Measurements from ENCODE around the gene AK1.

AK1 gene

GRCh38 chr9:127893392-127893791 lies 15.9 kb upstream of the AK1 start:
- TF ChIP-seq CTCF (IDR thresholded peaks at IDR 0.05; ENCODE audit: insufficient read depth, low read depth, low read length, missing control alignments), result no peak
- no peak for DNase-seq (ENCODE audit: low read depth)
- H3K4me3 ChIP-seq (ENCODE audit: low read length), result no peak overlapping the region

GRCh38 chr9:127892831-127893230 lies 15.4 kb upstream of the AK1 start:
- no peak for TF ChIP-seq CTCF (IDR thresholded peaks at IDR 0.05; ENCODE audit: insufficient read depth, low read depth, low read length, missing control alignments)
- no peak for DNase-seq (ENCODE audit: low read depth)
- no peak overlapping the region for H3K4me3 ChIP-seq (ENCODE audit: low read length)

GRCh38 chr9:127890053-127890452 lies 12.6 kb upstream of the AK1 start:
- H3K4me3 ChIP-seq (ENCODE audit: low read length), result no peak overlapping the region
- DNase-seq (ENCODE audit: low read depth), result no peak
- TF ChIP-seq CTCF (IDR thresholded peaks at IDR 0.05; ENCODE audit: insufficient read depth, low read depth, low read length, missing control alignments), result no peak

GRCh38 chr9:127887792-127888191 lies 10.3 kb upstream of the AK1 start:
- no peak for TF ChIP-seq CTCF (IDR thresholded peaks at IDR 0.05; ENCODE audit: insufficient read depth, low read depth, low read length, missing control alignments)
- no peak overlapping the region for H3K4me3 ChIP-seq (ENCODE audit: low read length)
- no peak for DNase-seq (ENCODE audit: low read depth)

- DNase-seq (ENCODE audit: low read depth), result no peak
- no peak for TF ChIP-seq CTCF (IDR thresholded peaks at IDR 0.05; ENCODE audit: insufficient read depth, low read depth, low read length, missing control alignments)
- H3K4me3 ChIP-seq (ENCODE audit: low read length), result no peak overlapping the region
Observed at GRCh38 chr9:127886401-127886972, 9.0 kb upstream of the AK1 start.

GRCh38 chr9:127885508-127886281 lies 8.2 kb upstream of the AK1 start:
- no peak for DNase-seq (ENCODE audit: low read depth)
- H3K4me3 ChIP-seq (ENCODE audit: low read length), result no peak overlapping the region
- no peak for TF ChIP-seq CTCF (IDR thresholded peaks at IDR 0.05; ENCODE audit: insufficient read depth, low read depth, low read length, missing control alignments)

All from epithelial cell of esophagus (primary cell).